Transverse colon (tissue), 4 donors: ENCODE data around the gene TEKT5.

Experiments used
- CTCF ChIP-seq, 5 experiments: fragments of 200-600 bp in 3 of 5; fragments of 450-650 bp in 2 of 5; sonication (generic) in 3 of 5; IDR thresholded peaks; 1 replicate in 2 of 5; 2 replicates in 3 of 5; pipeline ENCODE4 v1.5.1; 2016 to 2017; ENCODE audit warnings: antibody characterized with exemption in 5 of 5, inconsistent platforms in 3 of 5, mild to moderate bottlenecking in 2 of 5, moderate library complexity in 1 of 5
- POLR2AphosphoS5 ChIP-seq, 3 donors: sonication (generic); formaldehyde crosslinking; IDR thresholded peaks; one replicate each; pipeline ENCODE4 v1.6.1; 2016; ENCODE audit warnings: antibody characterized with exemption in 3 of 3

- no peak for TF ChIP-seq CTCF (IDR thresholded peaks at IDR 0.05)
- no peak for TF ChIP-seq POLR2AphosphoS5 (IDR thresholded peaks at IDR 0.05)
Measured at GRCh38 chr16:10728003-10728887, 33.5 kb upstream of the TEKT5 start.
